OCI-LY3 (cell line): Measurements from ENCODE around the gene AKAP12.

Source experiments
- EZH2phosphoT487 ChIP-seq: fragments of 200-600 bp; shearing (Covaris generic); IDR thresholded peaks from 2 replicates; pipeline ENCODE4 v1.6.1; 2018; ENCODE audit warnings: antibody characterized with exemption, mixed run types, low read depth
- TF ChIP-seq, protein P1 (sequence below): fragments of 200-600, 300-600 bp; sonication (generic); IDR thresholded peaks from 2 replicates; pipeline ENCODE4 v1.5.1; 2014; ENCODE audit warnings: antibody characterized with exemption, low read length, low read depth

- TF ChIP-seq, protein P1, sequence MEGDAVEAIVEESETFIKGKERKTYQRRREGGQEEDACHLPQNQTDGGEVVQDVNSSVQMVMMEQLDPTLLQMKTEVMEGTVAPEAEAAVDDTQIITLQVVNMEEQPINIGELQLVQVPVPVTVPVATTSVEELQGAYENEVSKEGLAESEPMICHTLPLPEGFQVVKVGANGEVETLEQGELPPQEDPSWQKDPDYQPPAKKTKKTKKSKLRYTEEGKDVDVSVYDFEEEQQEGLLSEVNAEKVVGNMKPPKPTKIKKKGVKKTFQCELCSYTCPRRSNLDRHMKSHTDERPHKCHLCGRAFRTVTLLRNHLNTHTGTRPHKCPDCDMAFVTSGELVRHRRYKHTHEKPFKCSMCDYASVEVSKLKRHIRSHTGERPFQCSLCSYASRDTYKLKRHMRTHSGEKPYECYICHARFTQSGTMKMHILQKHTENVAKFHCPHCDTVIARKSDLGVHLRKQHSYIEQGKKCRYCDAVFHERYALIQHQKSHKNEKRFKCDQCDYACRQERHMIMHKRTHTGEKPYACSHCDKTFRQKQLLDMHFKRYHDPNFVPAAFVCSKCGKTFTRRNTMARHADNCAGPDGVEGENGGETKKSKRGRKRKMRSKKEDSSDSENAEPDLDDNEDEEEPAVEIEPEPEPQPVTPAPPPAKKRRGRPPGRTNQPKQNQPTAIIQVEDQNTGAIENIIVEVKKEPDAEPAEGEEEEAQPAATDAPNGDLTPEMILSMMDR = no peak
- TF ChIP-seq EZH2phosphoT487 = no peak
Observed at GRCh38 chr6:151196555-151196954, 43.2 kb upstream of the AKAP12 start.
